NCI-H748 (cell line): ENCODE measurements around the gene ATP8B2.

ENCODE experiments used
- DNase-seq: peaks from one replicate; lab custom pipeline; 2025; ENCODE audit not compliant: unreplicated experiment; lab: John Stamatoyannopoulos, UW

Gene ATP8B2

GRCh38 chr1:154391086-154391770, 65.9 kb downstream of the ATP8B2 start:
- DNase-seq, result no peak

- no peak for DNase-seq
Observed at GRCh38 chr1:154398141-154398540, 72.8 kb downstream of the ATP8B2 start.

DNA sequence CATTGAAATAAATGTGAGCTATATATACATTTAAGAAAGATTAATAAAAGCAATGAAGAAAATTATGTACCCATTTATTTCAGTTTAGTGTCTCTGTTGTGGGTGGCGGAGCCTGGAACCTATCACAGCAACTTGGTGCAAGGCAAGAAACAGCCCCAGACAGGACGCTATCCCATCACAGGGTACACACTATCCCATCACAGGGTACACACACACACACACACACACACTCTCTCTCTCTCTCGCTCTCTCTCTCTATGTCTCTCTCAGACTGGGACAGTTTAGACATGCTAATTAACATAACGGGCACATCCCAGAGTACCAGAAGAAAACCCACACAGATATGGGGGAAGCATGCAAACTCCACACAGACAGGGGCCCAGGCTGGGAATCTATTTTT, 73.4 kb downstream of the ATP8B2 start:
- no peak for DNase-seq

- DNase-seq, result no peak
Observed at GRCh38 chr1:154400381-154400801, 75.1 kb downstream of the ATP8B2 start.
